K562 (cell line): ENCODE results near the gene E2F2. TPM values are rescaled to one million over a fixed set of nuclear protein-coding genes. Genes with fewer than 3 reads are reported as not detected.

ENCODE experiments used
- ATAC-seq: fragments of 200-7000 bp; cut with Tn5 transposase; 3 replicates; pipeline ENCODE4 v1.9.1; 2020; ENCODE audit warnings: moderate library complexity
- BruUV-seq: library from RNA; stranded (reverse); fragments of 400-500 nt; replicated peaks from 2 replicates; lab custom pipeline; 2021; lab: Mats Ljungman, UMichigan
- CTCF ChIA-PET: fragments of 300-600 bp; formaldehyde crosslinking; extraction: SDS; loops from one replicate; lab custom pipeline; 2021; ENCODE audit warnings: low intra/inter-chr PET ratio; lab: Yijun Ruan, JAX
- POLR2A ChIA-PET: fragments of 300-600, 350-650 bp; sonication (Branson Sonifier 250); formaldehyde crosslinking; extraction: SDS; loops from one replicate; lab custom pipeline; 2021; ENCODE audit warnings: antibody characterized with exemption, inconsistent platforms; lab: Yijun Ruan, JAX
- DNase-seq, 4 experiments: peaks; one replicate each; pipeline versions ENCODE4 v3.0.0 to v3.0.0-alpha.2; 2011 to 2018; ENCODE audit warnings: low spot score in 3 of 4, mixed read lengths in 3 of 4; ENCODE audit errors: extremely low read depth in 1 of 4
- FAIRE-seq: peaks from 2 replicates; lab custom pipeline; 2011; peaks lifted over from hg19 to GRCh38; lab: Jason Lieb, UNC
- H2AFZ ChIP-seq: 2 replicates; pipeline ENCODE4 v1.6.0; 2011; ENCODE audit warnings: low read depth, low read length, control low read depth, inconsistent platforms
- H3K27ac ChIP-seq: fragments of 200-600 bp; 3 replicates; pipeline ENCODE4 v1.8.0; 2011; ENCODE audit warnings: low read depth, mild to moderate bottlenecking, control low read depth, inconsistent platforms, low read length, moderate library complexity, mixed read lengths; ENCODE audit errors: extremely low read depth
- H3K27me3 ChIP-seq, 2 experiments: fragments of 300-600 bp in 1 of 2; 2 replicates in 1 of 2; 3 replicates in 1 of 2; pipeline versions ENCODE4 v1.6.0 to v1.8.0; 2011; ENCODE audit warnings: inconsistent platforms in 2 of 2, low read length in 2 of 2, mild to moderate bottlenecking in 1 of 2, mixed read lengths in 1 of 2, moderate library complexity in 1 of 2; ENCODE audit not compliant: control insufficient read depth in 2 of 2, insufficient read depth in 2 of 2
- H3K36me3 ChIP-seq: fragments of 300-600 bp; 3 replicates; pipeline ENCODE4 v1.8.0; 2011; ENCODE audit warnings: mild to moderate bottlenecking, low read length, inconsistent platforms; ENCODE audit not compliant: control insufficient read depth, insufficient read depth
- H3K4me1 ChIP-seq, 2 experiments: fragments of 200-600 bp in 1 of 2; replicated peaks in 1 of 2; 2 replicates in 1 of 2; 3 replicates in 1 of 2; pipeline versions ENCODE4 v1.5.1 to v1.8.0; 2011; ENCODE audit warnings: inconsistent platforms in 2 of 2, low read length in 2 of 2, mild to moderate bottlenecking in 1 of 2, mixed read lengths in 1 of 2, moderate library complexity in 1 of 2; ENCODE audit not compliant: control insufficient read depth in 2 of 2, insufficient read depth in 2 of 2
- H3K4me2 ChIP-seq: 2 replicates; pipeline ENCODE4 v1.6.1; 2011; ENCODE audit warnings: low read length, control low read depth, inconsistent platforms, mixed read lengths; ENCODE audit not compliant: insufficient read depth
- H3K4me3 ChIP-seq: fragments of 200-600 bp; sonication (generic), shearing (Covaris generic); 2 replicates; pipeline ENCODE4 v1.5.1; 2016; ENCODE audit warnings: control low read depth, inconsistent platforms
- H3K79me2 ChIP-seq: fragments of 200-600 bp; 3 replicates; pipeline ENCODE4 v1.8.0; 2011; ENCODE audit warnings: low read length, inconsistent platforms; ENCODE audit not compliant: control insufficient read depth, insufficient read depth
- H3K9ac ChIP-seq, 2 experiments: 2 replicates each; pipeline versions ENCODE4 v1.6.0 to v1.6.1; 2011; ENCODE audit warnings: low read depth in 2 of 2, low read length in 2 of 2, control low read depth in 1 of 2, inconsistent platforms in 1 of 2, mild to moderate bottlenecking in 1 of 2, mixed read lengths in 1 of 2; ENCODE audit not compliant: insufficient read depth in 1 of 2
- H3K9me1 ChIP-seq: one replicate; pipeline ENCODE4 v1.6.0; 2011; ENCODE audit warnings: inconsistent platforms, mild to moderate bottlenecking, low read length, moderate library complexity; ENCODE audit not compliant: control insufficient read depth, insufficient read depth
- H3K9me3 ChIP-seq: replicated peaks from 2 replicates; pipeline ENCODE4 v1.5.1; 2011; ENCODE audit warnings: low read depth, low read length, inconsistent platforms; ENCODE audit not compliant: control insufficient read depth, insufficient read depth
- H4K20me1 ChIP-seq: replicated peaks from 2 replicates; pipeline ENCODE4 v1.6.1; 2011; ENCODE audit warnings: low read length, inconsistent platforms, mixed read lengths; ENCODE audit not compliant: control insufficient read depth, insufficient read depth
- BACH1 ChIP-seq: fragments of 200-800 bp; sonication (Bioruptor generic); IDR thresholded peaks from 2 replicates; pipeline ENCODE4 v1.6.1; 2016; ENCODE audit warnings: missing genetic modification characterization, missing compliant biosample characterization
- BCOR ChIP-seq: fragments of 450-650 bp; IDR thresholded peaks from 2 replicates; pipeline ENCODE4 v1.6.1; 2016
- DDX20 ChIP-seq: fragments of 450-650 bp; IDR thresholded peaks from 2 replicates; pipeline ENCODE4 v1.6.1; 2016; ENCODE audit warnings: missing genetic modification characterization, low read depth, mild to moderate bottlenecking, missing compliant biosample characterization, moderate library complexity
- DMBX1 ChIP-seq: fragments of 250-450 bp; sonication (Bioruptor Pico); IDR thresholded peaks from 2 replicates; pipeline ENCODE4 v1.8.0; 2022; ENCODE audit warnings: inconsistent platforms, mild to moderate bottlenecking, moderate library complexity, borderline replicate concordance
- EWSR1 ChIP-seq: fragments of 450-650 bp; IDR thresholded peaks from 2 replicates; pipeline ENCODE4 v1.6.1; 2018; ENCODE audit warnings: borderline replicate concordance, mild to moderate bottlenecking, low read depth, moderate library complexity; ENCODE audit not compliant: partially characterized antibody
- ILK ChIP-seq: fragments of 450-650 bp; IDR thresholded peaks from 2 replicates; pipeline ENCODE4 v1.6.1; 2016; ENCODE audit warnings: missing genetic modification characterization, low read depth, mild to moderate bottlenecking, missing compliant biosample characterization, moderate library complexity, borderline replicate concordance
- ZBTB11 ChIP-seq, 3 experiments: fragments of 200-800 bp in 1 of 3; fragments of 250-450 bp in 1 of 3; fragments of 450-650 bp in 1 of 3; sonication (Bioruptor Pico) in 1 of 3; sonication (Bioruptor generic) in 1 of 3; formaldehyde crosslinking in 1 of 3; IDR thresholded peaks; 2 replicates each; pipeline versions ENCODE4 v1.6.1 to v1.8.0; 2016 to 2022; ENCODE audit warnings: mild to moderate bottlenecking in 2 of 3, missing genetic modification characterization in 2 of 3, missing compliant biosample characterization in 1 of 3, moderate library complexity in 1 of 3
- ZKSCAN1 ChIP-seq: fragments of 150-350 bp; IDR thresholded peaks from 2 replicates; pipeline ENCODE4 v1.6.1; 2016; ENCODE audit warnings: low read depth, low read length
- ZNF740 ChIP-seq, 3 experiments: fragments of 200-800 bp in 1 of 3; sonication (Bioruptor generic) in 1 of 3; sonication (generic) in 1 of 3; formaldehyde crosslinking in 1 of 3; IDR thresholded peaks; 2 replicates each; pipeline versions ENCODE4 v1.6.1 to v1.8.0; 2016 to 2022; ENCODE audit warnings: mild to moderate bottlenecking in 2 of 3, missing compliant biosample characterization in 2 of 3, missing genetic modification characterization in 2 of 3, missing genetic modification reagents in 1 of 3
- ZNF76 ChIP-seq: fragments of 250-450 bp; sonication (Bioruptor Pico); IDR thresholded peaks from 2 replicates; pipeline ENCODE4 v1.4.0; 2020; ENCODE audit warnings: mild to moderate bottlenecking, moderate library complexity, borderline replicate concordance
- WGBS: fragments of 100-300 bp; shearing (Covaris generic); methylation state at CpG from one replicate; pipeline ENCODE4 v1.1.6; 2016; ENCODE audit warnings: low coverage, mixed read lengths; ENCODE audit not compliant: insufficient coverage; ENCODE audit errors: missing lambda C conversion rate; 5-methylcytosine and 5-hydroxymethylcytosine counted together
- in situ Hi-C: fragments of 300-500 bp; cut with MboI; formaldehyde crosslinking; loops from 4 replicates; pipeline ENCODE4 v1.15.0; 2018; ENCODE audit warnings: inconsistent platforms, mixed read lengths
- intact Hi-C: fragments of 100-400 bp; cut with micrococcal nuclease; formaldehyde crosslinking; loops from 2 replicates; pipeline ENCODE4 v1.14.2; 2022
- polyA plus RNA-seq, 8 experiments: library from polyadenylated mRNA; depleted of rRNA in 4 of 8; stranded (reverse) in 5 of 8; unstranded in 3 of 8; fragments of >200 nt; fragmentation: Nextera tagmentation in 2 of 8; fragmentation: Illumina TruSeq in 1 of 8; extraction: Ambion mirVana in 2 of 8; extraction: Trizol in 1 of 8; gene quantifications; 2 replicates each; pipeline versions ENCODE4 v1.2.1 to v1.2.3, GENCODE V29; 2011 to 2014; ENCODE audit warnings: inconsistent platforms in 1 of 8, missing spikeins in 1 of 8
- total RNA-seq, 7 experiments: library from RNA; depleted of rRNA in 6 of 7; stranded (reverse); fragments of >200 nt in 6 of 7; fragmentation: Illumina TruSeq in 2 of 7; extraction: Trizol in 2 of 7; gene quantifications; 2 replicates each; pipeline versions ENCODE4 v1.2.1 to v1.2.3, GENCODE V29; 2011 to 2021; ENCODE audit warnings: low replicate concordance in 1 of 7
- TF ChIP-seq, protein P1 (sequence below): sonication (generic); formaldehyde crosslinking; IDR thresholded peaks from 2 replicates; pipeline ENCODE4 v1.8.0; 2022; ENCODE audit warnings: mild to moderate bottlenecking, missing genetic modification reagents

The E2F2 gene
- total and polyA plus RNA-seq, 9 of the 15 experiments (the other 6 are each of a cell fraction or from before 2014, with no cell fraction given): 3.1 to 25.3 (median 11.4) TPM

GRCh38 chr1:23481026-23481597 lies 49.9 kb downstream of the E2F2 start (continued):
- 0 out of 2 replicates have a peak, but pooled peaks have one; percentile 78 for TF ChIP-seq DDX20 (tag)
- TF ChIP-seq EWSR1: no peak
- TF ChIP-seq DMBX1 (CRISPR knock-in tag): peak; percentile 97
- no peak for TF ChIP-seq BCOR
- peak; percentile 56; the same call in 1 of the 2 replicates for TF ChIP-seq BACH1 (tag)
- TF ChIP-seq ZNF76 (CRISPR knock-in tag): peak; percentile 80; the same call in 1 of the 2 replicates
- 0 out of 2 replicates have a peak, but pooled peaks have one; percentile 66 for TF ChIP-seq ILK (tag)

DNA sequence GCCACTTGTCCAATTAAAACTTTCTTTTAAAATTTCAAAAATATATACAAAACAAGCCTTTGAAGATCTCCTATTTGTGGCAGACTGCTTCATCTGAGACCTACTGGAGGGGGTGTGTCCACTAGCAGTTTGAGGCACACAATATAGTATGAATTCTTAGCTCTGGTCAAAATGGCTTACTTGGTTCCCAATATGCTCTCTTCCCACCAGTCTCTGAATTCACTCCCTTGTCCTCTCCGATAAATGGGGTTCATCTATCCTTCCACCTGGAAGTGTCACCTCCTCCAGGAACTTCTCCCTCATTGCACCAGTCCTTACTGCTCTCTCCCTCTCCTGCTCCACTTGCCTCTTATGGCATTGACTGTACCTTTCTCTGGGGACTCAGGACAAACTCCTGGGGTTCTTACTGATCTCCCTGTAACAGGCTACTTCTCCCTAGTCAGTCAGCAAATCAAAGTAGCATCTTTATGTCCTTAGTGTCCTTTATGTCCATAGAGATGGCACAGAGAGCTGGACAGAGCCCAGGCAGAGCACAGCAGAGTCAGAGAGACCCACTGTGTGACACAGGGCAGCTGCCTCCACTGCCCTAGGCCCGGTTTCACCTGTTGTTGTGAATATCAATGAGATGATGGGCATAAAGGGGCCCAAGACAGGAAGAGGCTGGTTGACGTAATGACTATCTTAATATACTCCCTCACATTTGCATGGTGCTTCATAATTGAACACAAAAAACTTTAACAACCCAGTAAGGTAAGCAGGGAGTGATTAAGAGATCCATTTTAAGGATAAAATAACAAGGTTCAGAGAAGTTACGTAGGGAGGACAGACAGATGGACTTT lies 50.6 kb downstream of the E2F2 start:
- CTCF ChIA-PET: no interaction called here
- in situ Hi-C loops: no loop called here
- ATAC-seq: no peak
- peak; percentile 63; the same call in 1 of the 2 replicates for TF ChIP-seq ZKSCAN1
- peak in 1 of 3 experiments; percentile 46; a peak in 1 of 6 replicates for TF ChIP-seq ZBTB11 (CRISPR knock-in tag; IDR thresholded peaks at IDR 0.05)
- TF ChIP-seq, protein P1, sequence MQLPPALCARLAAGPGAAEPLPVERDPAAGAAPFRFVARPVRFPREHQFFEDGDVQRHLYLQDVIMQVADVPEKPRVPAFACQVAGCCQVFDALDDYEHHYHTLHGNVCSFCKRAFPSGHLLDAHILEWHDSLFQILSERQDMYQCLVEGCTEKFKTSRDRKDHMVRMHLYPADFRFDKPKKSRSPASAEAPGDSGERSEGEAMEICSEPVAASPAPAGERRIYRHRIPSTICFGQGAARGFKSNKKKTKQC (CRISPR knock-in tag): no peak
- no peak for TF ChIP-seq ZNF740 (CRISPR knock-in tag; IDR thresholded peaks at IDR 0.05)
- TF ChIP-seq ZNF740 (tag; IDR thresholded peaks at IDR 0.05): no peak

More for the DNA sequence above, 50.6 kb downstream of the E2F2 start:
- Histone ChIP-seq H3K4me3 (no peak overlapping the region), H3K9ac (peak overlapping the region in 1 of 2 experiments; percentile 67; a peak in 1 of 4 replicates), H2AFZ (no peak overlapping the region), H4K20me1 (no peaks in the 10 kb centered on the region), H3K27me3 (no peaks in the 10 kb centered on the region), H3K27ac (0 out of 3 replicates have a peak overlapping the region, but pooled peaks have one; percentile 12), H3K9me1 (no peaks in the 10 kb centered on the region), H3K79me2 (peaks cover 12% of the 10 kb centered on the region; the same call in 2 of the 3 replicates), H3K4me1 (peaks cover 34 to 39% of the 10 kb centered on the region in 2 experiments), H3K4me2 (no peak overlapping the region), H3K36me3 (peaks cover 5% of the 10 kb centered on the region; the same call in 1 of the 3 replicates), H3K9me3 (no peaks in the 10 kb centered on the region)
- no TSS peak for BruUV-seq
- no peak for DNase-seq
- POLR2A ChIA-PET: interaction anchor here (0.9 to 1.0 kb wide), 2 partner anchors 94 to 111 kb away, joined by 3 read pairs; no protein-coding TSS in a partner anchor
- 65% methylated on average over 4 of the region's 4 CpGs for WGBS
- intact Hi-C loops: no loop called here
- no peak for FAIRE-seq
